Dermis blood vessel endothelial cell (primary cell): Measurements from ENCODE around the gene HGF. TPM values are rescaled to one million over a fixed set of nuclear protein-coding genes. Genes with fewer than 3 reads are reported as not detected.

Experiments
- DNase-seq: peaks from one replicate; pipeline ENCODE4 v3.0.0; 2010
- total RNA-seq: library from RNA; depleted of rRNA; stranded (reverse); fragments of >200 nt; gene quantifications from 2 replicates; pipeline ENCODE4 v1.2.3, GENCODE V29; 2014

HGF gene
- total RNA-seq, 1 donor from 2014 or later = 3.4 TPM

DNA sequence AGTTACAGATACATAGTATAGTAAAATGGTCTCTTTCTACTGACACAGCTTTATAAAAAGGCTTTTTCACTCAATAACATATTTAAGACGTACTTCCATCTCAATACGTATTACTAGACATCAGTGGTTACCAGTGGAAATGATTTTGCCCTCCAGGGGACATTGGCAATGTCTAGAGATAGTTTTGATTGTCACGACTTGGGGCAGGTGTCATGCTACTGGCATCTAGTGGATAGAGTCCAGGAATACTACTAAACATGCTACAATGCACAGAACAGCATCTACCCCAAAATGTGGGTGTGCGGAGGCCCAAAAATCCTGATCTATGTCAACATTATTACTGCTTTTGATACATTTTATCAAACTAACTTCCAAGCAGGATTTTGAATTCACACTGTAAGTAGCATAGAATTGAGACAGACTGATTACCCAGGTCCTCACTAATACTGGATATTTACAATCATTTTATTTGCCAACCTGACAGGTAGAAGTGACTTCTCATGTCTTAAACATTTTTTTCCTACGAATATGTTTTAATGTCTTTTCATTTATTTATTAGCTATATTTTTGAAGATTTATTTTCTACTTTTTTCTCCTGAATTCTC is 53.8 kb downstream of the HGF start:
- DNase-seq = peak; percentile 59

DNA sequence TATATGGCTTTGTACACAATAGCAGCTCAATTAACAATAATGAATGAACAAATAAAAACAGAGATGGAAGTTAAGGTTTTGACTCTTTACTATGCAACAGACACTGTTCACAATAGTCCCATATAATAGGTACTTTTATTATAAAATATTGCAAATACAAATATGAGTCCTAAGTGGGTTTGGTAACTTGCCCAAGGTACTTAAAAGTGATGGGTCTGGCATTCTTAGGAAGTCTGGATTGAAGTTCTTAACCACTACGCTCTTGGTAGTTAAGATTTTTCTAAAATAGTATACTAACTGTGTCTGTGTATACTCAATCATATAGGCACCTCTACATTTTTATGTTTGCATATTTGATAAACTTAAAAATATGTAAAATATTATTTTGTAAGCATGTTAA is 55.5 kb downstream of the HGF start:
- no peak for DNase-seq

DNA sequence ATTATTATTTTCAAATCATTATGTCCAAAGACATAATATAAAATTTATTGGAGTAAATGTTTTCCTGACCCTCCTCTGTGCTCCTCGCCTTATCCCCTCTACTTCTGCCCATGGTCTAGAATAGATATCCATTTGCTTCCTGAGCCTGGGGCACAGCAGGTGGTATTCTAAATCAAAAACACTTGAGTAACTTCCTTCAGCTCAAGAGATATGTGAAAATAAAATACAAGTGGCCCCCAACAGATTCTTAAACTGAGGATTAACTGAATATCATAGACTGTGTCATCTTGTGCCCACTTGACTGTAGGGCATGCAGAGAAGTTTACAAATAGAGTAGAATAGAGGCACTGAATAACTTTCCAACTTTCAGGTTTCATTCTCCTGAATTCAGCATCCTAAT is 59.1 kb downstream of the HGF start:
- DNase-seq = no peak

DNA sequence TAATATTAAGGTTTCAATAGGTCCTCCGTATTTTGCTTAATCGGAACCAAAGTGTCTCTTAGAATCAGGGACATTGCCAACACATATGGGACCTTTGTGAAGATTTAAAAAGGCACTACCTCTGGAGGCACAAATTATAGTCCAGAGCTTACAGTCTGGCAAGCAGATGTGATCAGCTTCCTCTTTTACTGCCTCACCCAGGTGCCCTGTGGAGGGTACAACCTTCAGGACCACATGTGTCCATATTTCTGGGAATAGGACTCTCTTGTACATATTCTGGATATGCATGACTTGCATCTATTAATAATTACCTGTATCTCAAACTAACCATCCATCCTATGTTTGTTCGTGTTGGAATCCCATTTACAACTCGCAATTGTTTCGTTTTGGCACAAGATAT is 60.0 kb downstream of the HGF start:
- DNase-seq = no peak

DNA sequence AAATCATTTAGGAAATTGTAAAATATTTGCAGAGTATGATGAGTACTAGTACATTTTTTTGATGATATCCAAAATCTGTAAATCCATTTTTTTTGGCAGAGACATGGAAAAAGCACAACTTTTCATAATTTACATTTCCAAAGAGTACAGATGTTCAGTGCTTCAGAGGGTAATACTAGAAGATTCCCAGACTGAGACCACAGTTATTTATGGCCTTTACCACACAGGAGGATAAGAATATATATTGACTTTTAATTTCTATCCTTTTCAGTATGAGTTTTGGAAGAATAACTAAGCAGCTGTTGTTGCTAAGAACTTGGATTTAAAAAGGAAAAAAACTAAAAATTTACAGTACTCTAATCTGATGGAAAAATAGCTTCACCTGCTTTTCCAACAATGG is 61.9 kb downstream of the HGF start:
- no peak for DNase-seq

DNA sequence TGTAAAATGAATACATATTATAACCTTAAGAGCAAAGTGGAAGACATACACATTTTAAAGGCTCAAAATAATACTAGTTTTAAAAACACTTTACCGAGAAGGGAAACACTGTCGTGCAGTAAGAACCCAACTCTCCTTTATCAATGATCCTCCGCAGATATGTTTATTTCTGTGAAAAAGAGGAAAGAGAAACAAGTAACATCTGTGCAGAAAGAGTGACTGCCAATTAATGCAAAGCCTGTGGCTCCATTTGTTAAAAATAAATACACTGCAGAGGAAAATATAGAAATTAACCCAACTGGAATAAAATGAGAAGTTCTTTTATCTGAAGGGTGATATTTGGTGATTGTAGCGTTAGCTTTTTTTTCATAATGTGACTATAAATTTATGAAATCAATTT is 62.7 kb downstream of the HGF start:
- no peak for DNase-seq

DNA sequence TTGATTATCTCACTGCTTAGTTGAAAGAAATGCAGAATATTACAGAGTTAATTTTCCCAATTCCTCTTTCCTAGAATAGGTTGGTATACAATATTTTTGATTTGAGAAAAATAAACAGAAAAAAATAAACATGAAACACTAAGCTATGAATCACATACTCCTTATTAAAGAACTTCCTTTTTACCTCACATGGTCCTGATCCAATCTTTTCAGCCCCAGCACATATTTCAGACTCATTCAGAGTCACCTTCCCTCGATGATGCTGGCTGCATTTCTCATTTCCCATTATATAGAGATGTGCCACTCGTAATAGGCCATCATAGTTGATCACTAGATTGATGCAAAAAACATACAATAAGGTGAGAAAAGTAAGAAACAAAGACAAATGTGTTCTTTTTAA is 64.6 kb downstream of the HGF start:
- no peak for DNase-seq

DNA sequence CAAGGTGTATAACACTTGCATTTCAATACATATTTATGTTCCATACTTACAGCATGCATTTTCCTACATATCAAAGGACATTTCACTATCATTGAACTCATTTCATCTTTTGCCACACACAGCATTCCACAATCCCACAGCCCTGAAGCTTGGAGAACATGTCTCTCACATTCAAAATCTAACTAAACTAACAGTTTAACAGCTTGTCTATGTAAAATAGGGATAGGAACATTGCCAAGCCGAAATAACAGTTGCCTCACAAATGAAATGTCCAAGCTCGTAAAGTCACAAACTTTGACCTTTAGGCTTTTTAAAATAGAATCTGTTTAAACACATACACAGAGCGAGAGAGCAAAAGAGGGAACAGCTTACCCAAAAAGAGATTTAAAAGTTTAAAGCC is 65.3 kb downstream of the HGF start:
- no peak for DNase-seq

DNA sequence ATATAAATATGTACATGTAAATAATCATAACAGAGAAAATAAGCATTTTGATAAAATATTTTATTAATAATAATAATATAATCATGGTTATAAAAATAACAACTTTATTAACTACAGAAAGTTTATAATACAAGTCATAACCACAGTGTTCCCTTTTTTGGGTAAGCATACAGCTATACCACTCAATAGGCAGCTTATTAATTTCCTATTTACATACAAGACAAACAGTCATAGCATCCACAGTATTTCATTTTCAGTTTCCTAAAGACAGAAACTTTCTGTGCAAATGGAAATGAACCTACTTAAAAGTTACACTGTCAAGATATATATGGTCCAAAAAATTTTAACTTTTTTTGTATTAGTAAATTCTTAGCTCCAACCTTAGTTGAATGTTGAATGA is 70.9 kb downstream of the HGF start:
- DNase-seq = no peak

DNA sequence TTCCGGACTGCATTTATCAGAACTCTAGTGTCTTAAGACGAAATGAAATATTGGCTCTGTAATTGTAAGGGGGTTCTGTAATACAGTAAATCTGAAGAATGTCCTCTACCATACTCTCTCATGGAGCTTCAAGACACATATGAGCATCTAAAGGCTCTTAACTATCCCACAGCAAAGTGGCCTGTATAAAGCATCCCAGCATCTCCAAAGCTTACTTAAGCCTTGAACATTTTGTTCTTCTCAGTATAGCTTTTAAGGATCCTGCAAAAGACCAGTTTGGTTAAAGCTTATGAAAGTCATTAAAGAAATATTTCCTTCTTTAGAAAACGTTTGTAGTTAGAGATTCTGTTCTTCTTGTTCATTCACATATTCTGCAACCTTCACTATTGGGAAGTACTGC is 75.1 kb downstream of the HGF start:
- DNase-seq = no peak

DNA sequence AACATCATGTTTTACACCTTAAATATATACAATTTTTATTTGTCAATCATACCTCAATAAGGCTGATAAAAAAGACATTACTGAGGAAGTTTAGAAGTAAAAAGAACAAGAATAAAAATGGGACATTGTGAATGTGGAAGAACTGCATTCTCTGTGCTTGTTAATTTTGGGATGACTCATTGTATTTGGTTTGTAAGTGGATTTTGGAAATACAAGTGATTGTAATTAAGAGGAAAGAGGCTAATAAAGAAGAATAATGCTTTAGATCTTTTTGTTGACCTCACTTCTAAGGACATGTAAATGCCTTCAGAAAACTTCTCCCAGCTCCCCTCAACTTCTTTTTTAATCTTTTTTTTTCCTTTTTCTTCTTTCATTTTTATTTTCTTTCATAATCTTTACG is 76.0 kb downstream of the HGF start:
- DNase-seq = no peak

DNA sequence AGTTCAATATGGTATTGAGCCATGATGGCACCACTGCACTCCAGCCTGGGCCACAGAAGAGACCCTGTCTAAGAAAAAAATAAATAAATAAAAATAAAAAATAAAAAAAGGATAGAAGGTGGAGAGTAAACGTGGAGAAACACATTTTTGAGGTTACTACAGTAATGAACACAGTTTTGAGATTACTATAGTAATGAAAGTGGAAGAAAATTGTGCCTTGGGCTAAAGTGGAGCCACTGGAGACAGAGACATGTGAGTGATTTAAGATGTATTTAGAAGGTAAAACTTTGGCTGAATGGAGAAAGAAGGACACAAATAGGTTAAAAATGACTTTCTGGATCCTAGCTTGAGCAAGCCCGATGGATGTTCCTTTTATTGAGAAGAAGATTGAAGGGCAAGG is 76.8 kb downstream of the HGF start:
- DNase-seq = no peak

DNA sequence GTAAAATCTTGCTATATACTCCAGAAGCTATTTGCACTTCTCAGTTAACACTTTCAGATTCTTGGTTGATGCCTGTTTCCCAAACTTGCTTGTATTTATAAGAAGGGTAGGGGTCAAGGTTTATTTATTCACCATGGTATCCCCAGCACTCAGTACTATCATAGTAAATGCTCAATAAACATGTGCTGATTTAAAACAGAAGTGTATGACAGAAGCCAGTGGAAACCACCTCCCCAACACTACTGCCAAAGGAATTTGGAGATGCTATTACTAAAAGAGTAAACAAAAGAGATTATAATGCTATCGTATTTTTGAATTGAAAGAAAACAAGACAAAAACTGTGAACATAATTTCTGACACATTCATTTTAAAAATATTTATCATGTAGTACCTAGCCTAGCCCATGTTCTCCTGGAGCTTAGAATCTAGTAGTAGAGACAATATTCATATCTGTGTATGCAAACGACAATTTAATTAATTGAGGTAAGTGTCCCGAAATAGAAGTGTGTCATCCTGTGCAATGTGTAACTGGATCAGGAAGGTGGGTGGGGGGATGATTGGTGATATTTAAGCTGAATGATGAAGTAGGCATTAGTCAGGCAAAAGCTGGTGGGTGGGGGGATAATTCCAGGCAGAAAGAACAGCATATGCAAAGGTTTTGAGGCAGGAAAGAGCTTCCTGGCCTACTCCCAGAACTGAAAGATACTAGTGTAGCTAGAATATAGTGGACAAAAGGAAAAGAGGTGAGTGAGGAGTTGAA is 77.5 kb downstream of the HGF start:
- no peak for DNase-seq

DNA sequence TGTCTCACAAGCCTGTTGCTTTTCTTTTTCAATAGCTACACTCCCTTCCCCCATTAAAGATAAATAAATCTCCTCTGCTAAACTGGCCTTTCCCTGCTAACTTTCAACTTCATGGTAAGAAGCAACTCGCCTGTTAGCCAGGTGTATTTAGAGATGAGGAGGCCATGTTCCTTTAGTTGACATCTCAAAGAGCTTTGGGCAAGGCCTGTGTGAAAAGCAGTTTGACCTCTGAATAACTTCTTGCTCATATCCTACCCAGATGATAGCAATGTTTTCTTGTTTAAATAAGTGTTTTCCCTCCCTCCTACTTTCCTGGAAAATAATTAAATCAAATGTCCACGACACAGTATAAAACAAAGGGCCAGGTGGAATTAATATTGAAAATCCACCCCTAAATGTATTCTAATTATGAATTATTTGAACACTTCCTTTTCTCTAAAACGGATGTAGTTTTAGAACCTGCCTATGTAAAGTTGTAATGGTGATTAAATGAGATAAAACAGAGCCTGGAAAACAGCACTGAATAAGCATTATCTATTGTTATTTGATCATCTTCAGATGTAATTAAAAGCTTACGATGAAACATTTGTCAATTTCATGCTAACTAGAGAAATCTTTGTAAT is 78.5 kb downstream of the HGF start:
- no peak for DNase-seq

DNA sequence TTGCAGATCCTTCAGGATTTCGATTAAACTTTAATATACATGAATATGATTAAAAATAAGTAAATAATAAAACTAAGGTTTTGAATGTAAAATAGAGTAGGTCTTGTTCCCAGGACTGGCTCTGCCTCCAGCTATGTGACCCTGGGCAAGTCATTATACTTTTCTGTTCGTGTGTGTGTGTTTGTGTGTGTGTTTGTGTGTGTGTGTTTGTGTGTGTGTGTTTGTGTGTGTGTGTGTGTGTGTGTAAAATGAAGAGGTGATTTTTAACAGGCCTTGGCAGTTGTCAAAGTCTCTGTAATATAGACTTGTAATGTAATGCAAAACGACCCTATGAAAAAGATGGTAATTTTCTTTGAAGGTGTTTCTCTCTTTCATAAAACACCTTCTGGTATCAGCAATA is 79.2 kb downstream of the HGF start:
- DNase-seq = no peak

DNA sequence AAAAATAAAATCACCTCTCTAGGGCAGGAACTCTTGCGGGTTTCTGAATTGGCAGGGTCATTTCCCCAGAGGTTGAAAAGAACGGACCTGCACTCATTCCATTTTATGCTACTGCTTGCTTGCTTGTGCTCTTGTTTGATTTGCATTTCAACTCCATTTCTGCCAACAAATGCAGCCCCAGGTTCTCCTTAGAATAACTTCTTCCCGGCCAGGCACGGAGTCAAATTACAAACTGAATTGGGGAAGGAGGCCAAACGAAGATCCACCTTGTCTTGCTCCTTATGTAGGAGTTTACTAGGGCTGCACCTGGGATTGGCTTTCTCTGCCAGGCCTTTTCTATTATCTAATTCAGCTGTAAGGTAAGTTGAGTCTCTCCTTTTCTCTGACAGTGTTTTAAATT is 79.6 kb downstream of the HGF start:
- DNase-seq = no peak

DNA sequence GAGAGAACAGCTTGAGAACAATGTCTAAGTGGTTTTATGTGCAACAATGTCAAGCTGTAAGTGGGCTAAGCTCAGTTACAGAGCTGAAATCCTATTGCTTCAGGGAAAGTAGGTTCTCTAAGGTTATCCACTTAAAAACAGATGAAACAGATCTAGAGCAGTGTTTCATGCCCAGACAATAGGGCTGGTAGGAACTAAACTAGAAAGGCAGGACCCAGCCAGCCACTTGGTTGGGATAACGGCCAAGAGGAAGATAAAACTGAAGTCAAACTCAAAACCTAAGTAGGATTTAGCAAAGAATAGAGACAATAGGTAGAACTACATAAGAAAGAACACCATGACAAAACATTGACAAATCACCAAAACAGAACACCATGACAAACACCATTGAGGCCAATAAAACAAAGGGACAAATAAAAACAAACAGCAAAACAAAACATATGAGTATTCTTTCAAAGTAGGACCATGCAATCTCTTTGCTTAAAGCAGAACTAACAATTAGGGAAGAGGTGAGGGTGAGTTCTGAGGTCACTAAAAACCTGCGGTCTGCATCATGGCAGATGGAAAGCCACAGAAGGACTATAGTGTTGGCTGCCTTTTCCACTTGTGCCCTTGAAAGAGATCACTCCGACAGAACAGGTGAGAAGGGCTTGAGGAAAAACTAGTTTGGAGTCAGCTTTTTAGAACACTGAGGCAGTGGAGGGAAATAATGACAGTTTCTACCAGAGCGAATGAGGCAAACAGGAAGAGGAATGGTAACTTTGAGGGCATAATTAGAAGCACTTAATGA is 81.0 kb downstream of the HGF start:
- no peak for DNase-seq

DNA sequence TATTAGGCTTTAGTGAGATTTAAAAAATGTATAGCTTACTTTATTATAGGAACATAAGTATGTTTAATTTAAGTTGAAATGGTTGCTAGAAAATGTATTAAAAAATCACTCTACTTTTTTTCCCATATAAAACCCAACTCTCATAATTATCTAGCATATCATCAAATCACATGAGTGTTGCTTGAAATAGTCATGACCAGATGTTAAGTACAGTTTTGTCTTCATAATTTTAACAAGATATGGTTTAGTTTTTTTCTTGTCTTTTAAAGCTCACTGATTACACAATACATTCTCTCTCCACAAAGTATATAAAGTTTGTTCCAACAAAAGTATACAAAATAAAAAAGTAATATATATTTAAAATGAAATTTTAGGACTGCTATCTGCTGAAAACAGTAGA is 82.8 kb downstream of the HGF start:
- DNase-seq = no peak

DNA sequence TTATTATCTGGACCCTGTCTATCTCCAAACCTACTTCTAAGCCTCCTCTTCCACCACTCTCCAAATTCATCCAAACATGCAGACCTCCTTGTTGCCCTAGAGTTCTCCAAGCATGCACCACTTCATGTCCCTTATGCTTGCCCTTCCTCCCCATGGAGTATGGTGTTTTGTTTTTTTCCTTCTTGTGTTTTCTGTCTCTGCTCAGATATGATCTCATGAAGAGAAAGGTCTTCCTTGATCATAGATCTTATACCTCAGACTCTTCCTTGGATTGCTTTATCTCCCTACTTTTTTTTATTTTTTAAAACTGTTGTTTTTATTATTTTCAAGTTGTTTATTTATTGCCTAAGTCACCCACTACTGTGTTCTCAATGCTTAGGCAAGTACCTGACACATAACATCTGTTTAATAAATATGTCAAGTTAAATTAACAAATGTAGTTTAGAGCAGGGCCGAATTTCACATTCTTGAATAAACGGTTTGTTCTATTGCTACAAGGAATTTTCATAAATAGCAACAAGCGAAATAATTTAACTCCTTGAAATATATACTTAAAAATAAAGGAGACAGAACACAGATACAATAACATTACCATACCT is 84.5 kb downstream of the HGF start:
- no peak for DNase-seq

DNA sequence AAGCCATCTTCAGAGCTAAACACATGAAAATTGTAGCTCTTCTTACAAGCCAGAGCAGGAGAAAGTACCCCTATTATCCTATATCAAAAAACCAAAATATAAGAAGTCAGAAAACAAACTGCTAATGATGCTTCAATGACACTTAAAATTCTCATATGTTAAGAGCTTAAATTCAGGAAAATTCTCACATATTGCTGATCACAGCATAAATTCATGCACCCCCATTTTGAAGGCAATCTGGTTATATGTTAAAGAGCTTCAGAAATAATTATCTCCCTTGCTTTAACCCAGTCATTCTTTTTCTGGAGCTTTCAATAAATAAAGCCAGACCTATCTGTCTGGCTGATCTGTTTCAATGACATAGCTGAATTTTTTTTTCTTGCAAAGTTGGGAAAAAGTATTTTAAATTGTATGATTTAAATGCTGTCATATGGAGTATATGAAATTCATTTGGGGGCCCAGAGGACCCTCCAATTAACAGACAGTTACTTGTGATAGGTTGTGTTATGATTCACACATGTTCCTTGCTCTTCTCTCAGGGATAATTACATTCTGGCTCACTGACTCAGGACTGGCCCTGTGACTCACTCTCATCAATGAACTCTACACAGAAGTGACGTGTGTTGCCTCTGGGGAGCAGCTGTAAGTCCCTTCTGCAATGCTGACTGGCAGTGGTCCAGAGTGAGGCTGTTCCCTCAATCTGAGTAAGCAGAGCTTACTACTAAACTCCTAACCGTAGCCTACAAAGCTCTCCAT is 85.2 kb downstream of the HGF start:
- DNase-seq = peak; percentile 99

DNA sequence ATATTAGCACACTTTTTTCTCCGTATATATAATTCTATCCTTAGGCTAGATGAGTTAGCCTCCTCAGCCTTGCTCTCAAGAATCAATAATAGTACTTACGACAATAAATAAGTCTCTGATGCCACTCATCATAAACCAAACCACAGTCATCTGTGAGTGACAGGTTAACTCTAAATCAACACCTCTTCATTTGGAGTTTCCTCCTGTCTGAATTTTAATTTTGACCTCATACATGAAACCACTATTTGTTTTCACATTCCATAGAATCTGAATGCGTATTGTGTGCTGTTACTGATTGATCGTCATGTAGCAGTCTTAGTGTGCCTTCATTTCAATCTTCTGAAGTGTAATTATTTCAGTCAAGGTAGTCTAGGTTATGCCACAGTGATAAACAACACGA is 85.8 kb downstream of the HGF start:
- DNase-seq = no peak

DNA sequence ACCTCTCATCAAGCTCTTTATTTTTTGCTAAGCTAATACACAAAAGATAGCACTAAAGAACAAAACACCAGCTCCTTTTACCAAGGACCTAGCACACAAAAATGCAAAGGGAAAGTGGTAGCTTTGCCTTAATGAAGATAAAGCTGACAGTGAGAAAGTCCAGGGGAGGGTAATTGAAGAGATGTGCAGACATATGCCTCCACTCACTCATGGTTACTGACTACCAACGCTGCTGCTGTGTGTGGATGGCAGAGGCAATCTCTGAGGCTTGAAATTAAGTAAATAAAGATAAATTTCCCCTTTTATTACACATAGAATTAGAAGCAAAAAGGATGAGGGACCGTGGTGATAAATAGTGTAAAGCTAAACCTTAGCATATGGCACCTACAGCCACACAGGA is 87.0 kb downstream of the HGF start:
- DNase-seq = no peak
